Activated CD8-positive, alpha-beta memory T cell treated with anti-CD3 and anti-CD28 coated beads, Interleukin-2, amount 50 U/mL, for 24 hours (primary cell): ENCODE data around the gene DDX6.
"Not testable (repeated sequence)": the region's sequence is repeated elsewhere in the genome, so short reads cannot be mapped to it uniquely, and the experiment has no call there.

Experiments
- DNase-seq: peaks from one replicate; pipeline ENCODE4 v3.0.0-alpha.2; 2020; ENCODE audit errors: extremely low read depth

DDX6 gene

DNA sequence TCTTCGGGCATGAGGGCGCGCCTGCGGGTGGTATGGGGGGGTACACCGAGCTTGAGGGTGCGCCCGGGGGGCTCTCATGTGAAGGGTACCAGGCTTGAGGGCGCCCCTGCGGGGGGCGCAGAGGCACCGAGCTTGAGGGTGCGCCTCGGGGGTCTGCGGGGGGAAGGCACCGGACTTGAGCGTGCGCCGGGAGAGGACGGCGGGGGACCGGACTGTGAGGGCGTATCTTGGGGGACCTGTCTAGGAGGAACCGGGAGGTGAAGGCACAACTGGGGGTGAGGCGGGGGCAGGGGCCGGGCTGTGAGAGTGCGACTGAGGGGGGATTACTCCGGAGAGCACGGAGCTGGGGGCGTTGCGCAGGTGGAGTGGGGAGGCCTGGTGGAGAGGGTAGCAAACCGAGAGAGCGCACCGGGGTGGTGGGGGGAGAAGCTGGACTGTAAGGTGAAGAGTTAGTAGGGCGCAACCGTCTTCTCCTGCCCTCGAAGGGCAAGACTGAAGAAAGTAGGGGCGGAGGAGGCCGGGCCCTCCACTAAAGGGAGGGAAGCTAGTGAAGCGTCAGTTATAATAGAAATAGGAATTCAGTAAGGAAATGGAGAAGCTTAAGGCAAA lies 1.1 kb upstream of the DDX6 start:
- no peak for DNase-seq

GRCh38 chr11:118790357-118791110 lies 430 bp downstream of the DDX6 start:
- DNase-seq: peak; percentile 9

GRCh38 chr11:118789501-118790356 lies 1.2 kb downstream of the DDX6 start:
- no peak for DNase-seq

DNA sequence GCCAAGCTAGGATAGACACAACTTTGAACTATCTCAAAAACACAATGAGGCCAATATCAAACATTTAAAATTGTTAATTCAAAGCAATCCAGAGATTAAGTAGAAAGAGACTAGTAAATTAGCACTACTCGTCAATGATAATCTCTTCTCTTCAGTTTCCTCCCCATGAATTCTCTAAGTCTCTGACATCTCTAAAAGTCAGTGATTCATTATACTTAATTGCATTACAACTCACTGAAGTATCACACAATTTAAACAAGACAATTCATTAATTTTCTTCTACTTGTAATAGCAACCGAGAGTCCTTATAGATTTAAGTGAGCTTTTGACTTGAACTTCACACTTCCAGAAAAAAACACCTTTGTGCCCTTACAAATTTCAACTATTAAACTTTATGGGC lies 4.3 kb downstream of the DDX6 start:
- DNase-seq: no peak

GRCh38 chr11:118785362-118785761 lies 5.6 kb downstream of the DDX6 start:
- DNase-seq: no peak

DNA sequence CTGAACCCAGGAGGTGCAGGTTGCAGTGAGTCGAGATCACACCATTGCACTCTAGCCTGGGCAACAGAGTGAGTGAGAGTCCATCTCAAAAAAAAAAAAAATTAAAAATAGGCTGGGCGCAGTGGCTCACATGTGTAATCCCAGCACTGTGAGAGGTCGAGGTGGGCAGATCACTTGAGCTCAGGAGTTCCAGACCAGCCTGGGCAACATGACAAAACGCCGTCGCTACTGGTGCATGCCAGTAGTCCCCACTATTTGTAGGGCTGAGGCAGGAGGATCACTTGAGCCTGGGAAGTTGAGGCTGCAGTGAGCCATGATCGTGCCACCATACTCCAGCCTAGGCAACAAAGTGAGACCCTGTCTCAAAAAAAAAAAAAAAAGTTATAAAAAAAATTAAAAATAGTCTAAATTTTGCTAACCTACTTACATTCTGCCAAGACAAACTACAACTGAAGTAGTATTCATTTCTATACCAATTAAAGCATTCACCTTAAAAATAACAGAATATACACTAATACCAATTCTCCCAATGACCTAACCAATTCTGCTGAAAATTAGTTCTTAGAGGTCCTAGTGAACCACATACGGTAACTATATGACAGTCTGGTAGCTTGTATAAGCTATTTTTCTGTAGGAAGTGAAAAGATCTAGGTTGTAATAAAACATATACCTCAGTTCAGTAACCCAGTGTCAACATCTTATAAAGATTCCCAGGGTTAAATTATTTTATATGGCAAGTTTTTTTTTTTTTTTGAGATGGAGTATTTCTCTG lies 7.1 kb downstream of the DDX6 start:
- DNase-seq: no peak

DNA sequence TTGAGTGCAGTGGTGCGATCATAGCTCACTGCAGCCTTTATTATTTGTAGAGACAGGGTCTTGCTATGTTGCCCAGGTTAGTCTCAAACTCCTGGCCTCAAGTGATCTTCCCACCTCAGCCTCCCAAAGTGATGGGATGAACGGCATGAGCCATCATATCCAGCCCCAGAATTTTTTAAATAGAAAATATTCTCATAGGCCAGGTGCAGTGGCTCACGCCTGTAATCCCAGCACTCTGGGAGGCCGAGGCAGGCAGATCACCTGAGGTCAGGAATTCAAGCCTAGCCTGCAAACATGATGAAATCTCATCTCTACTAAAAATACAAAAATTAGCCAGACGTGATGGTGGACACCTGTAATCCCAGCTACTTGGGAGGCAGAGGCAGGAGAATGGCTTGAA lies 7.6 kb downstream of the DDX6 start:
- not testable (repeated sequence) for DNase-seq

DNA sequence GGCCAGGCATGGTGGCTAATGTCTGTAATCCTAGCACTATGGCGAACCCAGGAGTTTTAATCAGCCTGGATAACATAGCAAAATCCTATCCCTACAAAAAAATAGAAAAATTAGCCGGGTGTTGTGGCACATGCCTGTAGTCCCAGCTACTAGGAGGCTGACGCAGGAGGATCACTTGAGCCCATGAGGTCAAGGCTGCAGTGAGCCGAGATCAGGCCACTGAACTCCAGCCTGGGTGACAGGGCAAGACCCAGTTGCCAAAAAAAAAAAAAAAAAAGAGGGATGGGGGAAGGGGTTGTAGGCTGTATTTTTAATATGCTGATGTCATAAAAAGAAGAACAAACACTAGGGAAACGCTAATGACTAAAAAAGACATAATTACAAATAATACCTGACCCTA lies 12.1 kb downstream of the DDX6 start:
- no peak for DNase-seq

GRCh38 chr11:118774032-118774431 lies 16.9 kb downstream of the DDX6 start:
- DNase-seq: no peak

DNA sequence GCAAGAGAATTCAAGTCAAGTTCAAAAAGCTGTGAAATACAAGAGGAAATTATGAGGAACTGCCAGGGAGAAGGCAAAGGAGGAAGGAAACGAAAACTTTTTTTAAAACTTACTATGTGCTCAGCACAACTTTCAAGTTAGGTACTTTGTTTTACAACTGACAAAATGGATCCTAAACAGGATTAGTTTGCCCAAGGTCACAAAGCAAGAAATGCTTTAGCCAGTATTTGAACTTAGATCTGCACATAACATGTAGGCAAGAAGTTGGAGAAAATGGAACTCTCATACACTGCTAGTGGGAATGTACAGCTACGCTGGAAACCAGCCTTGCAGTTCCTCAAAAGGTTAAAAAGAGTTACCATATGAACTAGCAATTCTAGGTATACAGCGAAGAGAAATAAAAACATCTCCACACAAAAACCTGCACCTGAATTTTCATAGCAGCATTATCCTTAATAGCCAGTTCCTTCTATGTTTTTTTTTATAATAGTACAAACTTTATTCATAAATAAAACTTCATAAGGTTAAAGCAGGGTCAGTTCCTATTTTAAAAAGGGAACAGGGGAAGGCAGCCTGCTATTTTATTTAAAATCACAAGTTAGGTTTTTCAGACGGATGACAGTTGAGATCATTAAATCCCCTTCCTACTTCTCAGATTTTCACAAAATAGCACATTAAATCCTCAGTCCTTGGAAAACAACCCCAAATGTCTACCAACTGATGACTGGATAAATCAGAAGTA lies 19.2 kb downstream of the DDX6 start:
- DNase-seq: no peak

DNA sequence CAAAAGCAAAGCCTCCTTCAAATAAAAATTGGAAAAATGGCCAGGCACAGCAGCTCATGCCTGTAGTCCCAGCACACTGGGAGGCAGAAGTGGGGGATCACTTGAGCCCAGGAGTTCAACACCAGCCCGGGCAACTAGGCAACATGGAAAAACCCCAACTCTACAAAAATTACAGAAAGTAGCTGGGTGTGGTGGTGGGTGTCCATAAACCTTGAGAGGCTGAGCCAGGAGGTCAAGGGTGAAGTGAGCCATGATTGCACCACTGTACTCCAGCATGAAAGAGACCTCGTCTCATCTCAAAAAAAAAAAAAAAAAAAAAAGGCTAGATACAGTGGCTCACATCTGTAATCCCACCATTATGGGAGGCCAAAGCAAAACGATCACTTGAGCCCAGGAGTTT lies 22.3 kb downstream of the DDX6 start:
- DNase-seq: no peak

GRCh38 chr11:118766035-118766434 lies 24.9 kb downstream of the DDX6 start:
- no peak for DNase-seq

GRCh38 chr11:118765095-118765691 lies 25.8 kb downstream of the DDX6 start:
- DNase-seq: not testable (repeated sequence)

- no peak for DNase-seq
Measured at GRCh38 chr11:118763041-118763440, 27.9 kb downstream of the DDX6 start.

- not testable (repeated sequence) for DNase-seq
Measured at GRCh38 chr11:118761981-118762380, 29.0 kb downstream of the DDX6 start.

DNA sequence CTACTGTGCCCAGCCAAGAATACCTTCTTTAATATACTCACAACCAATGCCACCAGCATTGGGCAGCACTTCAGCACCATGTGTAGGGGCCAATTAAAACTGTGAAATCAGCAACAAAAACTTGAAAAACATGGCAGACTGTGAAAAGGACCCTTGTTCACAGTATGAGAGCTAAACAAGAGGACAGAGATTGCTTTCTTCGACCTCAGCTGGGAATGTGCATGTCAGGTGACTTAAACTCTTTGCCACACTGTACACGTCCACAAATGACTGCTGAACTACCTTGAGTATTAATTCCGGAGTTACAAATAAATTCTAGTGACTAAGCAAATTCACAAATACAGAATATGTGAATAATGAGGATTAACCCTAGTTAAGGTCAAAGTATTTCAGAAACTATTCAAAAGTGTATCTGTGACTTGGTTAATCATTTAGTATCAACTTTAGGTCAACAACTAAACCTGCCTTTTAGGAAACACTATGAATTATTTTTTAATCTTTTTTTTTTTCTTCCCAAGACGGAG lies 33.0 kb downstream of the DDX6 start:
- DNase-seq: no peak

GRCh38 chr11:118752654-118753053 lies 38.3 kb downstream of the DDX6 start:
- DNase-seq: no peak

GRCh38 chr11:118749429-118749828 lies 41.5 kb downstream of the DDX6 start:
- no peak for DNase-seq

DNA sequence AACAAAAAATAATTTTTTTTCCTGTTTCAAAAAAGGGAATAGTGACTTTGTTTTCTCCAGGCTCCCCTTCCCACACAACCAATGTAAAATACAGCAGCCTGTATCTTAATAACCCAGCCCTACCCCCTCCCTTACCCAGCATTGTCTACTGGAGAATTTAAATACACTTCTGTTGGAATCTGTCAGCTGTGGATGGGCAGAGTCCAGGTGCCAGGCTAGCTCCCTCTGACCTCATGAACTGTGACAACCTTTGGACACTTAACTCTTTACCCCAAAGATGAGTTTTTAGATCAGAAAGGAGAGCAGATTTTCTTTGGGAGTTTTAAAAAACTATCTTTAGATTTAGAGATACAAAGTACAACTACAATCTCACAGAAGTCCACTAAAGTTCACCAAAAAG lies 42.9 kb downstream of the DDX6 start:
- no peak for DNase-seq

DNA sequence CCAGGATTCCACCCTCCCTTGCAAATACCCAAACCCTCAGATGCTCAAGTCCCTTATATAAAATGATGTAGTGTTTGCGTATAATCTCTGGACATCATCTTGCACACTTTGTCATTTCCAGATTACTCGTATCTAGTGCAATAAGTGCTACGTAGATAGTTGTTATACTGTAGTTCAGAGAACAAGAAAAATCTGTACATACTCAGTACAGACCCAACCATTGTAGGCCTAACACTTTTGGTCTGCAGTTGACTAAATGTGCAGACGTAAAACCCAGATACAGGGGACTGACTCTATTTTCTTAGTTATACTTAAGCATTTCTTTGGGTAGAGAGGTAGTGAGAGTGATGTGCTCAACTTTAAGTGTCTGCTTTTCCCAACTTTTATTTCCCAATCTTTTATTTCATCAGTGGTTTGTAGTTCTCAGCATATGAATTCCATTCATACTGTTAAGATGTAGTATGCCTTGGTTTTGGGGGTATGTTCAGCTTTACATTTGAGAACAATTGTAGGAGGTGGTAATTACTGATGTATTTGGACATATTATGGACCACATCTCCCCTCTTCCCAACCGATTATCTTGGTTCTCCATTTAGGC lies 43.9 kb downstream of the DDX6 start:
- no peak for DNase-seq
